GM12891 (cell line): Measurements from ENCODE around the gene TSPYL6.
"Not testable (repeated sequence)": the region's sequence is repeated elsewhere in the genome, so short reads cannot be mapped to it uniquely, and the experiment has no call there.

Experiments
- DNase-seq: peaks from one replicate; pipeline ENCODE4 v3.0.0; 2011; ENCODE audit warnings: low spot score; ENCODE audit not compliant: insufficient read length
- FAIRE-seq: peaks from 2 replicates; lab custom pipeline; 2011; peaks lifted over from hg19 to GRCh38; lab: Jason Lieb, UNC
- PAX5 ChIP-seq: IDR thresholded peaks from 2 replicates; pipeline ENCODE4 v1.6.1; 2011; ENCODE audit warnings: low read length, moderate library complexity, mild to moderate bottlenecking; ENCODE audit not compliant: insufficient read depth, severe bottlenecking
- POLR2A ChIP-seq: IDR thresholded peaks from 2 replicates; pipeline ENCODE4 v1.6.1; 2011; ENCODE audit warnings: low read depth, low read length, control low read depth
- POLR2AphosphoS5 ChIP-seq: IDR thresholded peaks from 2 replicates; pipeline ENCODE4 v1.6.1; 2011; ENCODE audit warnings: low read depth, low read length, control low read depth
- POU2F2 ChIP-seq: IDR thresholded peaks from 2 replicates; pipeline ENCODE4 v1.6.1; 2011; ENCODE audit warnings: low read depth, mild to moderate bottlenecking, control low read depth, low read length, moderate library complexity
- SPI1 ChIP-seq: IDR thresholded peaks from 2 replicates; pipeline ENCODE4 v1.6.1; 2011; ENCODE audit warnings: low read depth, low read length, control low read depth
- TAF1 ChIP-seq: IDR thresholded peaks from 2 replicates; pipeline ENCODE4 v1.6.1; 2011; ENCODE audit warnings: low read depth, low read length, control low read depth

Gene TSPYL6

DNA sequence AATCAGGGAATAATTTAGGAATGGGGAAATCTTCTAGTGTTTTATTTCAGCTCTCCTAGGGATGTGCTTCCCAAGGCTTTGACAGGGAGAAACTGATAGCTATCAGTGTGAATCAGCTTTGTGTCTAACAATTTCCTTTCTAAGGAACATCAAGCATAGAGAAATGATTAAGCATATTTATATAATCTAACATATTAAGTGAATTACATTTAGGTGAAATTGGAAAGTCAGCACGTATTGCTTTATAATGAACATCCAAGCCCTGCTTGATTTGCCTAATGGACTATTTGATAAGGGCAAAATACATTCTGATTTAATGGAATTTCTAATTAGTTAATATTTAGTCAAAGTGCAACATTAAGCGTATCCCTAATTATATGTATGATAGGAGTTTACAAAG lies 19.5 kb upstream of the TSPYL6 start:
- FAIRE-seq (no peak), DNase-seq (no peak)
- TF ChIP-seq POU2F2 (no peak), POLR2A (no peak), SPI1 (no peak), POLR2AphosphoS5 (no peak), PAX5 (no peak), TAF1 (no peak)

DNA sequence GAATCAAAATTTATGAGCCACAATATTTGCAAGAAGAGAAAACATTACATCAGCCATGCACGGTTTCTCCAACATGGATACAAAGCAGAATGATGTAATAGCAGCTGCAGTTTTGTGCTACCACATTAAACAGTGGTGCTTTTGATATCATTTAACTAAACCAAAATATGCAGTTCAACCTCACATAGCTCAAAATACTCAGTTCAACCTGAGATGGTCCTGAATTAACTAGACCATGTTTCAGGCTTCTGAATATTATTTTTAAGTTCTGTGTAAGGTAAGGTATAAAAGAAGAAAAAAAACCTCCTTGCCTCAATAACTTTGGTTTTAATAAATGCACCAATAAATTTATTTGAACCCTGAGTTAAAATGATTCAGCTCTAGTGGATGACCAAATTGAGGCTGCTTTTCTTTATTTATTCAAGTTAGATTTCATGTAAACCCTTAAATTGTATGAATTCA lies 18.8 kb upstream of the TSPYL6 start:
- FAIRE-seq (no peak), DNase-seq (no peak)
- no peak for TF ChIP-seq TAF1
- no peak for TF ChIP-seq SPI1
- TF ChIP-seq POLR2AphosphoS5 = no peak
- TF ChIP-seq POU2F2 = no peak
- no peak for TF ChIP-seq POLR2A
- no peak for TF ChIP-seq PAX5

DNA sequence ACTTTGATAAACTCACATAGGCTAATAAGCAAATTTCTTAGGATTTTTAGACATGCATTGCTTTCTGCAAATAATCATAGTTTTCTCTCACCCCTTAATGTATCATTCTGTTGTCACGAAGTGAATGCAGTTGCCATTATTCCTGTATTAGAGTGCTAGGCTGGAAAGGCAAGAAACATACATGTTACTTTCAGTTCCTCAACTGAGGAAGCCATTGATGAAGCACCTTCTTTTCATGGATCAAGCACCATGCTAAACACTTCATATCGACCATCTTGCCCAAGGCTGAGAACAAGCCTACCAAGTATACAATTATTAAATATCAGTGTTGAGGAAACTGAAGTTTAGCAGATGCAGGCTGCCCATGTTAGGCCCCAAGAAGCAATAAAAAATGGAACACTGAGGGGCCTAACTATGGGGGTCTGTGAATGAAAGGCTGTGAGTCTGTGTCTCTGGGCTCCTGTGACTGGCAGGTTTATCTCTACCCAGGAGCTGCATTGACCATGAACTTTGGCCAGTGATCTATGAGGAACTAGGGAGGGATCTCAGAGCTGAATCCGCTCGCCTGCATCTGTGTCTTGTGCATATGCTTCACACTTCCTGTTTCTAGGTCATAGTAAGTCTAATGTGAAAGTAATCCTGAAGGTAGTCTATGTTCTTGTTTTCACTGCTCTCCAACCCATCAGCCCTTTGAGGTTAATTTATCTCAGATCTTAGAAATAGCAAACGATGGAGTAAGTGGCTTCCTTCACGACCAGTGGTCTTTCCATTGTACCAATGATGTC lies 16.0 kb upstream of the TSPYL6 start:
- TF ChIP-seq SPI1 = peak; percentile 94
- no peak for TF ChIP-seq POLR2AphosphoS5
- no peak for TF ChIP-seq TAF1
- TF ChIP-seq POU2F2 = no peak
- TF ChIP-seq PAX5 = no peak
- no peak for TF ChIP-seq POLR2A
- FAIRE-seq = peak; percentile 86
- DNase-seq = no peak

DNA sequence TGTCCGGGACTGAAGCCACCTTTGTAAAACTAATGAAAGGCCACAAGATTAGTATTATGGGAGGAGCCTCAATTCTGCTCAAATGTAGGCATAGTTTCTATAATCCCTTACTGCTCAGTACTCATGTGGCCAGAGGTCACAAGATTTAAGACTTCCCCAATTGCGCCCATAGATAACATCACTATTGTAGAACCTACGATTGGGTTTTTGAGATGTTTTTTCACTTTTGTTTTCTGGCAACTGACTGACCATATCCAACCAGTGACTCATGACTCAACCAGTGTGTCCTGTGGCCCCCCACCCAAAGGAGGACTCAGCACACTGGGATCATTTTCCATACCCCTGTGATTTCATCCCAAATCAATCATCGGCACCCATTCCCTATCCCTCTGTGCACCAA lies 15.2 kb upstream of the TSPYL6 start:
- DNase-seq = no peak
- FAIRE-seq = peak; percentile 66
- TF ChIP-seq SPI1 (peak; percentile 39), TAF1 (no peak)

DNA sequence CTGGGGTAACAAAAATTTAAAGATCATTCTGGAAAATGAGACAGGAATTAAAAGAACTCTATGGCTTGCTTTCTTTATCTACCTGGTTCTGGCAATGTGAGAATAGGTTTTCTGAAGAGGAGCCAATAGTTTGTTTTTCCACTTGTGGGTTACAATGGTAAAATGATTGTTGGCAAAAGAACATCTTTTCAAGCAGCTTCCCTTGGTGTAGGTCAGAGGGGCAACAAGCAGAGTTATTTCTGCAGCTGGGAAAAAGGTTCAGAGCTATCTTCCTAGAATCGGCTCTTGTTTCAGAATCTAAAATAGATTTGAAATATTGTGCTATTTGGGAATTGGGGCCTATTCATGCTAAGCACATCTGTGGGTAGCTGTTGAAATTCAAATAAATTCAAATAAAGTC lies 11.5 kb upstream of the TSPYL6 start:
- FAIRE-seq = no peak
- TF ChIP-seq PAX5 (no peak), TAF1 (no peak), POLR2AphosphoS5 (no peak), SPI1 (no peak), POU2F2 (no peak), POLR2A (no peak)
- no peak for DNase-seq

DNA sequence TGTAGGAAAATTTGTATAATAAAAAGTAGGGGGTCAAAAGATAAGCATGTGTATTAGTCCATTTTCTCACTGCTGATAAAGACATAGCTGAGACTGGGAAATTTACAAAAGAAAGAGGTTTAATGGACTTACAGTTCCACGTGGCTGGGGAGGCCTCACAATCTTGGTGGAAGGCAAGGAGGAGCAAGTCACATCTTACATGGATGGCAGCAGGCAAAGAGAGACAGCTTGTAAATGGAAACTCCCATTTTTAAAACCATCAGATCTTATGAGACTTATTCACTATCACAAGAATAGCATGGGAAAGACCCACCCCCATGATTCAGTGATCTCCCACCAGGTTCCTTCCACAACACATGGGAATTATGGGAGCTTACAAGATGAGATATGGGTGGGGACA lies 9.1 kb upstream of the TSPYL6 start:
- not testable (repeated sequence) for DNase-seq, FAIRE-seq

DNA sequence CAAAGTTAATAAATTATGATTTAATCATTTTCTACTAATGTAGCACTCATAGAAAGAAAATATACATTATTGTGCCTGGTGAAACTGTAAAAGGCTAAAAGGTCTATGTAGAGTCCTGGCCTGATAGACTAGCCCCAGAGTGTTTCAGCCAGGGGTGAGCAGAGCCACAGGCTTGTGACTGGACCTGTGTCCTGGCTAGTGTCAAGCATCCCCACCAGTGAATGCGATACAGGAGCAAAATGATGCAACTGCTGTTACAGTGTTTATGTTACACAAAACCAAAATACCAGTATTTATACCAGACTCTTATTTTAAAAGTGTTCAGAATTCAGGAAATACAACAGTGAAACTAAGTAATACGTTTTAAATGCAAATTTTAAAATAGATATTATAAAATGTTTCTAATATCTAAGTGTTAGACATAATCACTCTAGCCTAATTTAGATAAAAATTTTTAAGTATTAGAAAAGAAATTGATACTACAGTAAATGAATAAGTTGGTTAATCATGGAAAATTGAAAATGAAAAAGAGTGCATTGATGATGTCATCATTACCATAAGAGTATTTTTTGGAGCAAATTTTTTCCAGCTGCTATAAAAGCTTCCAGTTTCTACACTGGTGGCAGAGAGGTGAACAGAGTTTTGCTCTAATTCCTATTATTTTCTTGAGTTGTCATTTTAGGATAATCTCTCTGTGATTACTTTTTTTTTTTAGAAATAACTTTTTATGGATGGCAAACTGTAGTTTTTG lies 6.2 kb upstream of the TSPYL6 start:
- FAIRE-seq = no peak

DNA sequence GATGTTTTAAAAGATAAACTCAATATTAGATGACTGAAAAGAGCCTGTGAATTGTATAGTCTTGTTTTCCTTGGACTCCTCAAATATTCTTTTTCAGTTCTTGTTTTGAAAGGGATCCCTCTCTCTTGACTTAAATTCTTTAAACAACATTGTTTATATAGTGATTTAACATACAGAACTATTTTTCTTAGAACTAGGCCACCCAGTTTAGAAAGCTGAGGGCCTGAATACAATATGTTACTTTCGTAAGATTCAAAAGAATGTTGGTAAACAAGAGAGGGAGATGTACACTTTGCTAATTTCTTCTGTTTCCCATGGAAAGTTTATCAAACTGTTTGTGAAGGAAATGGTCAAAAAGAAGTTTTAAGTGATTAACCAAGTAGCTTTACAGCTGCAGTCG lies 5.5 kb upstream of the TSPYL6 start:
- DNase-seq (no peak), FAIRE-seq (no peak)
- TF ChIP-seq POLR2A (no peak), POU2F2 (no peak), PAX5 (no peak), POLR2AphosphoS5 (no peak), TAF1 (no peak), SPI1 (no peak)

More for the DNA sequence above, 6.2 kb upstream of the TSPYL6 start:
- no peak for TF ChIP-seq POLR2AphosphoS5
- TF ChIP-seq SPI1 = no peak
- TF ChIP-seq TAF1 = no peak
- no peak for TF ChIP-seq POLR2A
- no peak for TF ChIP-seq POU2F2
- no peak for TF ChIP-seq PAX5
- DNase-seq = no peak

DNA sequence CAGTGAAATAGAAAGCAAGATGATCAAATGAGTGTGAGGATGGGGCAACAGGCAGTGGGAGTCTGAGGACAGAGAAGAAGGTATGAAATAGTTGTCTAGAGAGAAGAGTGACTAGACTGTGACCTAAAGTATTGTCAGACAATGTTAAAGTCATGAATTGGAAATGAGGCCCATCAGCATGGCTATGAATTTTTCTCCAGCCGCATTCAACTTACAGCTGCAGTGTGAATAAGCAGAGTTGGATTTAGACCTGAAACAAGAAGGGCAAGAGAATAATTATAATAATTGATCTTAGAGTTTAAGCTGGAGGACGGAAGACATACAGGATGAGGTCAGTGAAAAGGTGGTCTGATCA lies 4.2 kb upstream of the TSPYL6 start:
- FAIRE-seq (no peak), DNase-seq (no peak)
- TF ChIP-seq PAX5 (no peak), POLR2AphosphoS5 (no peak), POLR2A (no peak), POU2F2 (no peak), TAF1 (no peak), SPI1 (no peak)

DNA sequence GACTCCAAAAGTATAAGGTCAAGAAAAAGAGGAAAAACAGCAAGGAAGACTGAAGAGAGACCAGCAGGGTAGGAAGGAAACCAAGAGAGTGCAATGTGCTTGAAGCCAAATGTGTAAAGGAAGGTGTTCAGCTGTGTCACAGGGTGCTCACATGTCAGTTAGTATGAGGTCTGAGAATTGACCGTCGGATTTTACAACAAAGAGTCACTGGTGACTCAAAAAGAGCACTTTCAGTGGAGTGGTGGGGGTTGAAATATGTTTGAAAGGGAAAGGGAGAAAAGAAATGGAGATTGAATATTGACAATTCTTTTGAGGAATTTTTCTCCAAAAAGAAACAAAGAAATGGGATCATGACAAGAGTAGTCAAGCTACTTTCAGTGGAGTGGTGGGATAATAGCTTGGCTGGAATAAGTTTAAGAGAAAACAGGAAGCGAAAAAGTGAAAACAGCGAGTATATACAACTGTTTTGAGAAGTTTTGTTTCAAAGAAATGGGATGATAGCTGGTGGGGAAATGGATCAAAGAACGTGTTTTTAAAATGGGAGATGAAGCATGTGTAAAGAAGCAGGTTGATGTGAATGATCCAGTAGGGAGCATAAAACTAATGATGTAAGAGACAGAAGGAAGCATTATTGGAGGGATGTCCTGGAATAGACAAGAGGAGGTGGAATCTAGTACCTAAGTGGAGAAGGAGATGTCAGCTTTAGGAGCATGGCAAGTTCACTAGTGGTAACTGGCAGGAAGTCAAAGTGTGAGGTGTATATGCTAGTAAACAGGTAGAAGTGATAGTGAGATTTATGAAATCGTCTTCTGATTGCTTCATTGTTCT lies 3.6 kb upstream of the TSPYL6 start:
- FAIRE-seq (peak; percentile 60), DNase-seq (peak; percentile 30)
- TF ChIP-seq POLR2A = no peak
- peak; percentile 74 for TF ChIP-seq SPI1
